ENCODE measurements around the gene GBE1.

The GBE1 gene

GRCh38 chr3:81518945-81519344 is 242.5 kb downstream of the GBE1 start:
- Histone ChIP-seq H3K4me2 (ENCODE audit: low read length) (no peak overlapping the region), H3K9me3 (ENCODE audit: control insufficient read depth, low read length) (no peaks in the 10 kb centered on the region), H3K27me3 (ENCODE audit: control insufficient read depth, insufficient read depth, low read length) (no peaks in the 10 kb centered on the region), H3K79me2 (no peaks in the 10 kb centered on the region), H3K9ac (no peak overlapping the region), H3K4me1 (no peaks in the 10 kb centered on the region), H2AFZ (no peak overlapping the region), H3K4me3 (ENCODE audit: low read depth, low read length) (no peak overlapping the region), H3K36me3 (ENCODE audit: control insufficient read depth, insufficient read depth, low read length) (no peaks in the 10 kb centered on the region), H3K27ac (no peak overlapping the region)
- no peak for TF ChIP-seq CTCF (IDR thresholded peaks at IDR 0.05)

GRCh38 chr3:81516042-81516441 is 245.4 kb downstream of the GBE1 start:
- Histone ChIP-seq H3K4me1 (no peaks in the 10 kb centered on the region), H3K4me3 (ENCODE audit: low read depth, low read length) (no peak overlapping the region)

GRCh38 chr3:81513591-81513990 is 247.9 kb downstream of the GBE1 start:
- Histone ChIP-seq H3K36me3 (ENCODE audit: control insufficient read depth, insufficient read depth, low read length) (no peaks in the 10 kb centered on the region), H3K27me3 (ENCODE audit: control insufficient read depth, insufficient read depth, low read length) (no peaks in the 10 kb centered on the region), H3K4me2 (ENCODE audit: low read length) (no peak overlapping the region), H3K4me3 (ENCODE audit: low read depth, low read length) (no peak overlapping the region), H3K79me2 (no peaks in the 10 kb centered on the region), H3K9ac (no peak overlapping the region), H2AFZ (no peak overlapping the region), H3K27ac (no peak overlapping the region), H3K4me1 (no peaks in the 10 kb centered on the region), H3K9me3 (ENCODE audit: control insufficient read depth, low read length) (no peaks in the 10 kb centered on the region)
- TF ChIP-seq CTCF (IDR thresholded peaks at IDR 0.05): no peak

More at GRCh38 chr3:81516042-81516441, 245.4 kb downstream of the GBE1 start:
- Histone ChIP-seq H2AFZ (no peak overlapping the region), H3K79me2 (no peaks in the 10 kb centered on the region), H3K36me3 (ENCODE audit: control insufficient read depth, insufficient read depth, low read length) (no peaks in the 10 kb centered on the region), H3K27ac (no peak overlapping the region), H3K4me2 (ENCODE audit: low read length) (no peak overlapping the region), H3K9ac (no peak overlapping the region), H3K9me3 (ENCODE audit: control insufficient read depth, low read length) (no peaks in the 10 kb centered on the region), H3K27me3 (ENCODE audit: control insufficient read depth, insufficient read depth, low read length) (no peaks in the 10 kb centered on the region)
- TF ChIP-seq CTCF (IDR thresholded peaks at IDR 0.05): no peak

- H3K36me3 ChIP-seq (ENCODE audit: control insufficient read depth, insufficient read depth, low read length): no peaks in the 10 kb centered on the region
- H3K4me1 ChIP-seq: no peaks in the 10 kb centered on the region
- no peaks in the 10 kb centered on the region for H3K79me2 ChIP-seq
- no peak overlapping the region for H3K4me3 ChIP-seq (ENCODE audit: low read depth, low read length)
- H3K9me3 ChIP-seq (ENCODE audit: control insufficient read depth, low read length): no peaks in the 10 kb centered on the region
- H2AFZ ChIP-seq: no peak overlapping the region
- TF ChIP-seq CTCF (IDR thresholded peaks at IDR 0.05): no peak
- no peak overlapping the region for H3K27ac ChIP-seq
- H3K27me3 ChIP-seq (ENCODE audit: control insufficient read depth, insufficient read depth, low read length): no peaks in the 10 kb centered on the region
- H3K9ac ChIP-seq: no peak overlapping the region
- H3K4me2 ChIP-seq (ENCODE audit: low read length): no peak overlapping the region
These were observed 258.4 kb downstream of the GBE1 start for GRCh38 chr3:81503026-81503425.

GRCh38 chr3:81502236-81502635 is 259.2 kb downstream of the GBE1 start:
- Histone ChIP-seq H3K9ac (no peak overlapping the region), H3K27me3 (ENCODE audit: control insufficient read depth, insufficient read depth, low read length) (no peaks in the 10 kb centered on the region), H3K36me3 (ENCODE audit: control insufficient read depth, insufficient read depth, low read length) (no peaks in the 10 kb centered on the region), H3K4me3 (ENCODE audit: low read depth, low read length) (no peak overlapping the region), H3K27ac (no peak overlapping the region), H2AFZ (no peak overlapping the region), H3K4me2 (ENCODE audit: low read length) (no peak overlapping the region), H3K79me2 (no peaks in the 10 kb centered on the region), H3K9me3 (ENCODE audit: control insufficient read depth, low read length) (no peaks in the 10 kb centered on the region), H3K4me1 (no peaks in the 10 kb centered on the region)
- TF ChIP-seq CTCF (IDR thresholded peaks at IDR 0.05): no peak

Data from parathyroid adenoma (tissue), 2 donors.